NCI-H526 treated with DMSO at 0.1 percent for 48 hours (cell line): ENCODE data around the gene CTNNA2.

Source experiments
- DNase-seq: peaks from one replicate; lab custom pipeline; 2025; lab: John Stamatoyannopoulos, UW

Gene CTNNA2

GRCh38 chr2:79612999-79613398 is 100.1 kb downstream of the CTNNA2 start:
- DNase-seq = no peak

GRCh38 chr2:79619442-79619841 is 106.6 kb downstream of the CTNNA2 start:
- no peak for DNase-seq

DNA sequence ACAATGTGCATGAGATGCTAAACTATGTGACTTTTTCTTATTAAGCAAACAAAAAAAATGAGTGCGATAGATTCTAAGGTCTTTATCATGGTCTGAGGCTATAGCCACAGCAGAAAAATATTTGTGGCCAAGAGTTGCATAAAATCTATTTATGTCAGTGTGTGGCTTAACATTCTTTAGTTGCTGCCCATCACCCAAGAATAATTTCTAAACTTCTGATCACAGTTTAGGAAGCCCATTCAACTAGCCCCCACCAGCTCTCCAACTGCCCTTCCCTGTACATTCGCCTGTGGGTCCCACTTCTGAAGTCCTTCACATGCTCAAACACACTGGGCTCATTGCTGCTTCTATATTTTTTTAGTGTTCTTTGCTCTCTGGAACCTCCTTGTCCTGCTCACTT is 107.1 kb downstream of the CTNNA2 start:
- DNase-seq = no peak

GRCh38 chr2:79620679-79621078 is 107.8 kb downstream of the CTNNA2 start:
- DNase-seq = no peak

- no peak for DNase-seq
Measured at GRCh38 chr2:79621252-79621651, 108.4 kb downstream of the CTNNA2 start.

- no peak for DNase-seq
Measured at GRCh38 chr2:79621755-79622154, 108.9 kb downstream of the CTNNA2 start.

- DNase-seq = no peak
Measured at GRCh38 chr2:79622508-79622907, 109.7 kb downstream of the CTNNA2 start.

- no peak for DNase-seq
Measured at GRCh38 chr2:79627237-79627636, 114.4 kb downstream of the CTNNA2 start.

DNA sequence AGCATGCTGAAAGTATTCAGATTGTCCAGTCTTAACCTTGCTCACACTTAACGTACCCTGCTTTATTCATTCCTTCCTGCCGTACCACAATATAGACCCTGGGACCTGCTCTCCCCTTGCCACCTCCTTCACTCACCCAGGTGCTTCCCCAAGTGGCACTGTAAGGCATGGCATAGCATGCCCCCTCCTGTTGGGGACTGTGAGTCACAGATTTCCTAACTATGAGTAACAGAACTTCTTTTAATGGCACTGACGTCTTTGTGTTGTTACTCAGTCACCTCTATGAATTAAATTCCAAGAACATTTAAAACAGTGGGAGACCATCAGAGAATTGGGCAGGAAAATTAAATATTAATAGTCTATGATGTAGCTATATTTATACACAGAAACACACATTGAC is 117.2 kb downstream of the CTNNA2 start:
- DNase-seq = no peak

DNA sequence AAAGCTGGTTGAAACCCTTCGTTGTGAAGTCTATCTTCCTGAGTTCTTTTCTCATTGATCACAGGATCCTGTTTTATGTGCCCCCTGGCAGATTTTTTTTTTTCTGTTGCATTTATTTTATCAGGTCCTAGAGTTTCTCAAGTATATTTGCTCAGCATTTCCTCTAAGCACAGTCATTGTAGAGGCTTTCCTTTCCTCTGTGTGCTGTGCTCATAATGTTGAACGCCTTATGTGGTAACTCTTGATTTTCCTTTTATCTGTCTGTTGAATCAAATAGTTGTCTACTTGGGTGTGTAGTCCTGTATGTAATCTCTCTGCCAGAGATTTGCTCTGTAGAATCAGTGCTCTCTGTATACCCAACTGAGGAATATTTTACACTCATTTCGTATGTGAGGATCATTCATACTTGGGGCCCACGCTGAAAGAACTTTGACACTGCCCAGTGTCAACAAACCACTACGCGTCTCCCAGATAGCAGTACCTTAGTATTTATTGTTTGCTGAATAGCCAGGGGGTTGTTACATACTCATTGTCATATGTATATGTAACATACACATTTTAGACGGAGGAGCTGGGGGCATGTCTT is 118.2 kb downstream of the CTNNA2 start:
- no peak for DNase-seq

- DNase-seq = peak; percentile 91
Measured at GRCh38 chr2:79638410-79638809, 125.6 kb downstream of the CTNNA2 start.

DNA sequence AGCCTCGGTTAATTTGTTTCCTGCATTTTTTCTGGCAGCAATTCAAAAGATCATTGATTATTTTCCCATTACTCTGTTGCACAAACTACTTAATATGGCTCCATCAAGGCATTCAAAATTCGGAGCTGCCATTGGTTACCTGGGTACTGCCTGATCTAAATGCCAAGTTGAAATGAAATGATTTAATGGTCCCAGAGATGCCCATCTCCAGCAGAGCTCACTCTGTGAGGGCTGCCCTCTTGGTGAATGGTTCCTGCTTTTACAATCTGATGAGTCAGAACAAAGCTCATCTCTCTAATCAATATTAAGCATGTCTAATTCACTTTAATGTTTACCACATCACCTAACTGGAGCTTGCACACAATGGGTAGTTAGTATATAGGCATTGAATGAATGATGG is 126.1 kb downstream of the CTNNA2 start:
- no peak for DNase-seq

DNA sequence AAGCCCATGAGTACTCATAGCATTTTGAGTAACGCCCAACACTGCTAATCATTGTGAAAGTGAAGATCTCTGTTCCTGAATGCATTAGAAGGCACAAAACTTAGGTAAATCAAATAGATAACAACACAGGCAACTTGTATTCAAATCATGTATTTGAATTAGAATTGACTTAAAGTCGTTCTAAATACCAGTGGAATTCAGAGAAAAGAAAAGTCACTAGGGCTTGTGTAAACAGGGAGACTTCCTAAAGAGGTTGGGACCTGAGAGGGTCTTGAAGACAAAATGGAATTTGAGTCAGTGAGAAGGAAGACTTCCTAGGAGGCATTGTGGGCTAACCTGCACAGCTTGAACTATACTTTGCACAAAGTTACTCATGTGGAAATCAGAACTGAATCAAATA is 127.2 kb downstream of the CTNNA2 start:
- DNase-seq = peak; percentile 2

DNA sequence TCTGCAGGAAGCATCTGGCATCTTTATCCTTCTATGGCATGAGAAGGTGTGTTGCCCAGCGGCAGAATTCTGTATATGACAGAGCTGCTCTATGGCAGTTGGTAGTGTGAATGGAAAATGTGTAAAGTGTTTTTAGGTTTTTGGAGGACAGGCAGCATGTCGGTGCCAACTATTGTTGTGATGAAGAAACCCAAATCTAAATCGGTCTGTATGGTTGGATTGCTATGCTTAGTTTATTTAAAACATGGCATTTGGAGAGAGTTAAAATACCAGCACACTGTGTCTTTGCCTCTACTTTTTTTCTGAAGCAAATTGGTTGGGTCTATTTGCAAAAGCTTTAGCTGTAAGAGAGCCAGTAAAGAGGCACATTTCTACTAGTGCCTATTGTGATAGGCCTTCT is 136.7 kb downstream of the CTNNA2 start:
- no peak for DNase-seq

GRCh38 chr2:79660557-79660956 is 147.7 kb downstream of the CTNNA2 start:
- no peak for DNase-seq

GRCh38 chr2:79665091-79665490 is 152.2 kb downstream of the CTNNA2 start:
- no peak for DNase-seq

DNA sequence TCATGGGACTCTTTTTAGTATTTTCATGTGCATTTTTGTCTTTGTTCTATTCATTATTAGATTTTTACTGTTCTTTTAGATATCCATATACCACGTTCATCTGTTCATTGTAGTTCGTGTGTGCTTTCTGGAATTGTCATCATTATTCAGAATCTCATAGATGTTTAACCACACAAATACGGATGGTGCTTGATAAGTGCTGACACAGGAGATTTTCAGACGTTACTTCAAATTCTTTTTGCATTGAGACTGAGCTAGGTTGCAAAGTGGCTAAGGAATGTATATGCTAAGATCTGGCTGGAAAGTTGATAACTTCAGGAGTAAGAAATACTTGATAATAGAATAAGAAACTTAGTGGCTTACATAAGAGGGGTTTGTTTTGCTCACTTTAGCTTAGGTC is 153.6 kb downstream of the CTNNA2 start:
- DNase-seq = no peak

- DNase-seq = no peak
Measured at GRCh38 chr2:79669714-79670113, 156.9 kb downstream of the CTNNA2 start.

DNA sequence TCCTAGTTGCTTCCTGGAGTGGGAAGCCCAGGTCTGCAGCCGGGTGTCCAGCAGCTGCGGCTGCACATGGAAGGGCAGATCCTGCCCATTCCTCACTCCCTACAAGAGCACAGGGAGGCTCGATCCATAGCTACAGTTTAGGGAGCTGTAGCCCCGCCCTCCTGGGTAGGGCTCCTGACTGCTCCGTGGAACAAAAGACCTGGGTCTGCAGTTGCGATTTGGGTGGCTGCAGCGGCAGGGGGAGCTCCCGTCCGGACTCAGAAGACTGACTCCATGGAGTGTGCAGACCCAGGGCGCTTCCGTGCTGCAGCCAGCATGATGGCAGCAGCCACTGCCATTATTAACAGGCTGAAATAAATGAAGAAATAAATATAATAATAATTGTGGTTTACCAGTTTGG is 157.3 kb downstream of the CTNNA2 start:
- no peak for DNase-seq

DNA sequence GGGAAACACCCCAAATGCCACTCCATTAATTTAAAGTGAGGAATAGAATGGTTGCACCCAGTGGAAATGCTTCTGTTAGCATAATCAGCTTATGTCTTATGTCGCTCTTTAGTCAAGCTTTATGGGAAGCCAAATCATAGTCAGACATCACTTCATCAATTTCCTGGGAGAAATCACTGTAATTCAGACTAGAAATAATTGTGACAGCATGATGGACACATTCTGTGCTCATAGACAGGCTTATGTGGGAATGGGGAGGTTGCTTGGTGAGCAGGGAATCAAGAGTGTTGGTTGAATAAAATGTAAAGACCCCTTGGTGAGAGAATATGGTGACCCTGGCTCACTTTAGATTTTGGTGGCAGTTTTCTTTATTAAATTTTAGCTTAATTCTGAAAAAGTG is 174.0 kb downstream of the CTNNA2 start:
- no peak for DNase-seq

- DNase-seq = no peak
Measured at GRCh38 chr2:79695248-79695647, 182.4 kb downstream of the CTNNA2 start.

DNA sequence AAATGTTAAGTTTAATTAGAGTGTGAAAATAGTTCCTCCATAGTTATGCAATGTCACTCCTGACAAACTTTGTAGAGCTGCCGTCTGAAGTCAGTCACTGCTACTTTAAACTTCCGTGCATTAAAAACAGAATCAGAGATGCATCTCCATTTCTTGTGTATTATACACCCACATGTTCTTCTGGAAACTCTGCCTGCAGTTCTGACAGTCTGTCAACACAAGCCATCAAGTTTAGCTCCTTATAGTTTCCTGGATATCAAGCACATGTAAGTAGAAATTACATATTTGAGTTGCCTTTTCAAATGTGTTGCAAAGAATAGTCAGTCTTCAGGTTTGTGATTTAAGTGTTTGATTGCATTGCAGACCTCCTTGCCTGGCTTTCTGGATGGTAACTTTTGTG is 184.3 kb downstream of the CTNNA2 start:
- DNase-seq = no peak

- DNase-seq = no peak
Measured at GRCh38 chr2:79700651-79701050, 187.8 kb downstream of the CTNNA2 start.

- DNase-seq = no peak
Measured at GRCh38 chr2:79702905-79703304, 190.1 kb downstream of the CTNNA2 start.

DNA sequence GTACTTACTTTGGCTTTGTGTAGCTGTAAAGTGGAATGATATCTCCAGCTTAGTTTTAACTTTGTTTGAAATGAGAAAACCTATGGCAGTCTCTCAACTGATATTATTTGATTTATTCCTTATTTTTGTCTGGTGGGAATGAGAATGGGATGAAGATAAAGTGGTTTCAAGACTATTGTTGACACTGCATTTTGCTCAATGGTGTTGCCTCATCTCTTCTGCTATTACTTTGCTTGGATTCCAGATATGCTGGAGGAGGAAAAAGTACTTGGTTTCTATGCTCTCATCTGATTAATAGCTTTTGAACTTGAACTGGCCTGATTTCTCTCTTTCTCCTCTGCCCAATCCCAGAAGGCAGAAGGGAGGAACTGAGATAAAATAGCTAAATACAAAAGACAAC is 198.2 kb downstream of the CTNNA2 start:
- no peak for DNase-seq
